Gastrocnemius medialis (tissue), 4 donors: Measurements from ENCODE around the gene SEC24D. TPM values are rescaled to one million over a fixed set of nuclear protein-coding genes. Genes with fewer than 3 reads are reported as not detected.

Source experiments
- ATAC-seq, 2 donors: fragments of 150-250 bp; one replicate each; pipeline ENCODE4 v1.9.1; 2016
- DNase-seq, 2 donors: peaks; one replicate each; pipeline ENCODE4 v3.0.0-alpha.2; 2019
- H3K27ac ChIP-seq, 4 donors: fragments of 200-600 bp; sonication (generic); 1 replicate in 1 of 4; 2 replicates in 3 of 4; pipeline ENCODE4 v1.5.1; 2016 to 2018; ENCODE audit warnings: mild to moderate bottlenecking in 2 of 4, moderate library complexity in 1 of 4
- H3K27me3 ChIP-seq, 3 donors: fragments of 200-600 bp; sonication (generic) in 2 of 3; 1 replicate in 1 of 3; 2 replicates in 2 of 3; pipeline versions ENCODE4 v1.5.1 to v1.6.0; 2016 to 2019; ENCODE audit warnings: mild to moderate bottlenecking in 1 of 3, moderate library complexity in 1 of 3
- H3K36me3 ChIP-seq, 2 donors: fragments of 200-600 bp; sonication (generic) in 1 of 2; one replicate each; pipeline ENCODE4 v1.5.1; 2017 to 2018
- H3K4me1 ChIP-seq, 2 donors: fragments of 200-600 bp; sonication (generic) in 1 of 2; one replicate each; pipeline ENCODE4 v1.5.1; 2016 to 2017; ENCODE audit warnings: mild to moderate bottlenecking in 2 of 2
- H3K4me3 ChIP-seq, 4 donors: fragments of 200-600 bp; sonication (generic) in 3 of 4; 1 replicate in 1 of 4; 2 replicates in 3 of 4; pipeline ENCODE4 v1.5.1; 2016 to 2019; ENCODE audit warnings: mild to moderate bottlenecking in 2 of 4
- H3K9me3 ChIP-seq, 3 donors: fragments of 200-600 bp; sonication (generic) in 2 of 3; 1 replicate in 1 of 3; 2 replicates in 2 of 3; pipeline ENCODE4 v1.5.1; 2016 to 2019
- CTCF ChIP-seq, 5 experiments: fragments of 450-650 bp in 3 of 5; fragments of 200-600 bp in 2 of 5; sonication (generic) in 2 of 5; IDR thresholded peaks in 4 of 5; conservative IDR thresholded peaks in 1 of 5; 1 replicate in 4 of 5; 2 replicates in 1 of 5; pipeline ENCODE4 v1.5.1; 2016 to 2019; ENCODE audit warnings: antibody characterized with exemption in 5 of 5, mild to moderate bottlenecking in 3 of 5, moderate library complexity in 3 of 5
- POLR2A ChIP-seq, 2 donors: fragments of 450-650 bp; IDR thresholded peaks; one replicate each; pipeline ENCODE4 v1.6.1; 2017; ENCODE audit warnings: antibody characterized with exemption in 2 of 2, mild to moderate bottlenecking in 2 of 2, moderate library complexity in 2 of 2
- in situ Hi-C, 4 donors: fragments of 200-750 bp; cut with MboI; loops; one replicate each; pipeline versions ENCODE4 v1.15.0 to v1.8.0; 2017; ENCODE audit warnings: low sequenced_read_pairs in 4 of 4
- intact Hi-C: fragments of 100-400 bp; cut with DNase I; formaldehyde crosslinking; loops from one replicate; pipeline ENCODE4 v1.15.1; 2023; ENCODE audit warnings: low total_unique reads
- total RNA-seq, 4 donors: library from RNA; depleted of rRNA; stranded (reverse); fragments of >200 nt; gene quantifications; one replicate each; pipeline versions ENCODE4 v1.1.0 to v1.2.3, GENCODE V29; 2016

Gene SEC24D
- total RNA-seq, 4 donors from 2014 or later: 8.9 to 16.2 (median 10.4) TPM

- intact Hi-C loops (no loop called here), in situ Hi-C loops (no loop called here)
- DNase-seq: no peak
- ATAC-seq: no peak
- Histone ChIP-seq H3K27ac (no peak overlapping the region), H3K4me1 (no peaks in the 10 kb centered on the region), H3K27me3 (no peaks in the 10 kb centered on the region), H3K4me3 (no peak overlapping the region), H3K36me3 (peaks cover 0 to 19% of the 10 kb centered on the region in 2 donors), H3K9me3 (no peaks in the 10 kb centered on the region)
- no peak for TF ChIP-seq CTCF (IDR thresholded peaks at IDR 0.05 in 4 of 5, conservative IDR thresholded peaks at IDR 0.05 in 1 of 5)
- TF ChIP-seq POLR2A (IDR thresholded peaks at IDR 0.05): no peak
Measured at GRCh38 chr4:118716304-118716703, 119.6 kb downstream of the SEC24D start.

- intact Hi-C loops: no loop called here
- TF ChIP-seq CTCF (IDR thresholded peaks at IDR 0.05 in 4 of 5, conservative IDR thresholded peaks at IDR 0.05 in 1 of 5) (no peak), POLR2A (IDR thresholded peaks at IDR 0.05) (no peak)
- no peaks in the 10 kb centered on the region for H3K9me3 ChIP-seq
- H3K36me3 ChIP-seq: peaks cover 0 to 34% of the 10 kb centered on the region in 2 donors
- H3K27ac ChIP-seq: no peak overlapping the region
- DNase-seq (no peak), ATAC-seq (no peak)
- H3K27me3 ChIP-seq: no peaks in the 10 kb centered on the region
- in situ Hi-C loops: no loop called here
- H3K4me3 ChIP-seq: no peak overlapping the region
- H3K4me1 ChIP-seq: no peaks in the 10 kb centered on the region
Measured at GRCh38 chr4:118714682-118715081, 121.2 kb downstream of the SEC24D start.

GRCh38 chr4:118712872-118713271 is 123.1 kb downstream of the SEC24D start:
- in situ Hi-C loops: no loop called here
- H3K4me1 ChIP-seq: no peaks in the 10 kb centered on the region
- no peaks in the 10 kb centered on the region for H3K9me3 ChIP-seq
- H3K27me3 ChIP-seq: no peaks in the 10 kb centered on the region
- no peak overlapping the region for H3K27ac ChIP-seq
- intact Hi-C loops: no loop called here
- H3K36me3 ChIP-seq: peaks cover 0 to 49% of the 10 kb centered on the region in 2 donors
- no peak for DNase-seq
- no peak for ATAC-seq
- no peak overlapping the region for H3K4me3 ChIP-seq
- TF ChIP-seq CTCF (IDR thresholded peaks at IDR 0.05 in 4 of 5, conservative IDR thresholded peaks at IDR 0.05 in 1 of 5) (no peak), POLR2A (IDR thresholded peaks at IDR 0.05) (no peak)

- intact Hi-C loops: no loop called here
- H3K4me3 ChIP-seq: no peak overlapping the region
- in situ Hi-C loops: no loop called here
- H3K4me1 ChIP-seq: no peaks in the 10 kb centered on the region
- DNase-seq (no peak), ATAC-seq (no peak)
- no peak overlapping the region for H3K27ac ChIP-seq
- TF ChIP-seq CTCF (IDR thresholded peaks at IDR 0.05 in 4 of 5, conservative IDR thresholded peaks at IDR 0.05 in 1 of 5) (no peak), POLR2A (IDR thresholded peaks at IDR 0.05) (no peak)
- peaks cover 0 to 56% of the 10 kb centered on the region in 2 donors for H3K36me3 ChIP-seq
- H3K27me3 ChIP-seq: no peaks in the 10 kb centered on the region
- no peaks in the 10 kb centered on the region for H3K9me3 ChIP-seq
Measured at GRCh38 chr4:118711052-118711451, 124.9 kb downstream of the SEC24D start.

- no peak overlapping the region for H3K4me3 ChIP-seq
- no peaks in the 10 kb centered on the region for H3K27me3 ChIP-seq
- in situ Hi-C loops: no loop called here
- ATAC-seq (no peak), DNase-seq (no peak)
- intact Hi-C loops: no loop called here
- peaks cover 0 to 51% of the 10 kb centered on the region in 2 donors for H3K36me3 ChIP-seq
- H3K9me3 ChIP-seq: no peaks in the 10 kb centered on the region
- no peak overlapping the region for H3K27ac ChIP-seq
- TF ChIP-seq CTCF (IDR thresholded peaks at IDR 0.05 in 4 of 5, conservative IDR thresholded peaks at IDR 0.05 in 1 of 5): no peak
- no peak for TF ChIP-seq POLR2A (IDR thresholded peaks at IDR 0.05)
- no peaks in the 10 kb centered on the region for H3K4me1 ChIP-seq
Measured at GRCh38 chr4:118703118-118703517, 132.8 kb downstream of the SEC24D start.
